ENCODE results near the gene CACNA2D3. TPM values are rescaled to one million over a fixed set of nuclear protein-coding genes. Genes with fewer than 3 reads are reported as not detected.

CACNA2D3 gene
- total RNA-seq, 1 donor from 2014 or later = 1.3 TPM

- H3K4me3 ChIP-seq (ENCODE audit: low read depth, low read length) = peak overlapping the region; percentile 71
- peak; percentile 39 for TF ChIP-seq CTCF (conservative IDR thresholded peaks at IDR 0.05; ENCODE audit: low read depth, low read length)
- DNase-seq (ENCODE audit: low read depth) = no peak
These were observed 1.5 kb upstream of the CACNA2D3 start for GRCh38 chr3:54120657-54121413.

DNA sequence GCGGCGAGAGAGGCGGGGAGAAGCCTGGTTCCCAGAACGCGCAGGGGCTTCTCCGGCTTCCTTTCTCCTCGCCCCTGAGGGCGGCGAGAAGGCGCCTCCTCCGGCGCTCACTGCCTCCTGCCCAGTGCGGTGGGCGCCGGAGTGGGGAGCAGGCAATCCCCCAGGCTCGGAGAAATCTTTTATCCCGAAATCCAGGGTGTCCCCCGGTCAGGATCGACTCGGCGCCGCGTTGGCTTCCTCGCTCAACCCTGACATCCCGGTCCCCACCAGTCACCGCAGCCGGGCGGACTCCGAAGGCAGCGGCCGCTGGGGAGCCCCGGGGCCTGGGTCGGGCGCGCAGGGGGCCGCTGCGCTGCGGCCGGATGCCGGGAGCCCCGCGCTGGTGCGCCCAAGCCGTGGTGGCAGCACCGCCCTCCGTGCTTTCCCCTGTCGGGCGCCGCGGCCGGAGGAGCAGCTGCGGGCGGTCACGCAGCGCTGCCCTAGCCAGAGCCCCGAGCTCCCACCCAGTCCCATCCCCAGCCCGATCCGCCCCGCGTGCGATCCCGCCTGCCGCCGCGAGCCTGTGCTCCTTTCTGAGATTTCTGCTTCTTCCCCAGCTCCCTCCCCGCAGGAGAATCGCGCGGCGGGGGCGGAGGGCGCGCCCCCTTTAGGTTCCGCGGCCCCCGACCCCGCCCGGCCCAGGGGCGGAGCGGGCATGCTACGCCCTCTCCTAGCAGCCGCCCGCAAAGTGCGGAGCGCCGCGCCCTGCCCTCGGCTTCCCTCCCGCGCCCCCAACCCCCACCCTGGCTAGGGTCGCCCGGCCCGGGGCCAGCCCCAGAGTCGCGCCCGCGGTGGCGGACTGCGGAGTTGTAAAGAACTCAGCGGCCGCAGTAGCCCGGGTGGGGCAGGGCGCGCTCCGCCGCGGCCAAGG is 683 bp upstream of the CACNA2D3 start:
- H3K4me3 ChIP-seq (ENCODE audit: low read depth, low read length) = peak overlapping the region; percentile 71
- no peak for DNase-seq (ENCODE audit: low read depth)
- no peak for TF ChIP-seq CTCF (conservative IDR thresholded peaks at IDR 0.05; ENCODE audit: low read depth, low read length)

- TF ChIP-seq CTCF (conservative IDR thresholded peaks at IDR 0.05; ENCODE audit: low read depth, low read length) = no peak
- peak overlapping the region; percentile 71 for H3K4me3 ChIP-seq (ENCODE audit: low read depth, low read length)
- no peak for DNase-seq (ENCODE audit: low read depth)
These were observed 837 bp downstream of the CACNA2D3 start for GRCh38 chr3:54123003-54123775.

DNA sequence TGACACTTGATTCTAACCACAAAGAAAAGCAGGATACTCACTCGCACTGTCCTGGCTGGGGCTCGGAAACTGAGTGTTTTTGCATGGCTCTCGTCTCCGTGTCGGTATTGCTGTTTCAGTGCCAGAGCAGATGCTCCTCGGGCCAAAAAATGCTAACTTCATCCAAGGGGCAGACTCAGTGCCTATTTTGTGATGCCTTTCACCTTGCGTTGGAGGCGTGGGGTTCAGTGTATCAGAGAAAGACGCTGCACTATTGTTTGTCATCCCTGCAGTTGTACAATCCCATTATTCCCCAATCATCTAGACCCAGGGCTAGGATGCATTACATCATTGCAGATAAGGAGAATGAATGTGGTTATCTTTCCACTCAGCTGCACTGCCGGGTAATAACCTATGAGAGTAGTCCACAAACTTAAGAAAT is 1.4 kb downstream of the CACNA2D3 start:
- no peak for TF ChIP-seq CTCF (conservative IDR thresholded peaks at IDR 0.05; ENCODE audit: low read depth, low read length)
- no peak for DNase-seq (ENCODE audit: low read depth)
- H3K4me3 ChIP-seq (ENCODE audit: low read depth, low read length) = peak overlapping the region; percentile 71

DNA sequence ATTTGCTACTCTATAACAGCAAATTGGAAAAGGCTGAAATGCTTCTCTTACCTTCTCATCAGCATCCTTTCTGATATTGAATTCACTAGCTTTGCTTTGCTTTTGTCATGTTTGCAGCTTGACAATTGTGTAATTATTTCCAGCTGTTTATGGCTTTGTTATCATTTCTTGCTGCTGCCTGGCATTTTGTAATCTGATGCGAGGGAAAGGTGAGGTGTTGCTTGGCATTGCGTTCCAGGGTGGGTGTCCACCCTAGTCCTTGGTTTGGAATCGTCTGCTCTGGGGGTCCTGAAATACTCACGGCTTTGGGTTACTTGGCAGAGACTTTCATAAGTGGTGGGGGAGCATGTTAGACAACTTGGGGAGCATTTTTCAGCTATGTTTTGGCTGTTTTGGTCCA is 2.9 kb downstream of the CACNA2D3 start:
- no peak for DNase-seq (ENCODE audit: low read depth)
- H3K4me3 ChIP-seq (ENCODE audit: low read depth, low read length) = no peak overlapping the region
- TF ChIP-seq CTCF (conservative IDR thresholded peaks at IDR 0.05; ENCODE audit: low read depth, low read length) = no peak

- H3K4me3 ChIP-seq (ENCODE audit: low read depth, low read length) = no peak overlapping the region
- TF ChIP-seq CTCF (conservative IDR thresholded peaks at IDR 0.05; ENCODE audit: low read depth, low read length) = no peak
- no peak for DNase-seq (ENCODE audit: low read depth)
These were observed 4.2 kb downstream of the CACNA2D3 start for GRCh38 chr3:54126551-54126950.

All from epithelial cell of proximal tubule (primary cell).